Fibroblast of pulmonary artery (primary cell): ENCODE measurements around the gene HBA1.
"Not testable (repeated sequence)": the region's sequence is repeated elsewhere in the genome, so short reads cannot be mapped to it uniquely, and the experiment has no call there.

Source experiments
- DNase-seq: peaks from one replicate; pipeline ENCODE4 v3.0.0-alpha.2; 2010; ENCODE audit warnings: low read depth
- H3K4me3 ChIP-seq: replicated peaks from 2 replicates; pipeline ENCODE4 v1.5.1; 2011; ENCODE audit warnings: low read depth, mild to moderate bottlenecking, control low read depth, low read length, moderate library complexity
- CTCF ChIP-seq: IDR thresholded peaks from 2 replicates; pipeline ENCODE4 v1.5.1; 2011; ENCODE audit warnings: mild to moderate bottlenecking, control low read depth, low read length, inconsistent platforms; ENCODE audit errors: missing control alignments

HBA1 gene

GRCh38 chr16:176477-177382, at the start of gene HBA1:
TSS of gene HBA1 (plus strand) at chr16:176680. CDS start at chr16:176717, 37 bp downstream.
- not testable (repeated sequence) for DNase-seq, H3K4me3 ChIP-seq

GRCh38 chr16:129075-129474, 47.4 kb upstream of the HBA1 start:
- DNase-seq, result no peak
- no peak for TF ChIP-seq CTCF
- H3K4me3 ChIP-seq, result no peak overlapping the region

- no peak for TF ChIP-seq CTCF
Observed at GRCh38 chr16:130533-131173, 45.8 kb upstream of the HBA1 start.

GRCh38 chr16:132120-132519, 44.4 kb upstream of the HBA1 start:
- no peak for TF ChIP-seq CTCF

More at GRCh38 chr16:130533-131173, 45.8 kb upstream of the HBA1 start:
- DNase-seq, result no peak
- no peak overlapping the region for H3K4me3 ChIP-seq

GRCh38 chr16:133716-134115, 42.8 kb upstream of the HBA1 start:
- no peak for TF ChIP-seq CTCF
- no peak for DNase-seq
- no peak overlapping the region for H3K4me3 ChIP-seq

More at GRCh38 chr16:132120-132519, 44.4 kb upstream of the HBA1 start:
- DNase-seq, result no peak
- H3K4me3 ChIP-seq, result no peak overlapping the region

- no peak for TF ChIP-seq CTCF
Observed at GRCh38 chr16:138049-138417, 38.4 kb upstream of the HBA1 start.

GRCh38 chr16:140175-140857, 36.2 kb upstream of the HBA1 start:
- H3K4me3 ChIP-seq, result no peak overlapping the region
- DNase-seq, result no peak
- no peak for TF ChIP-seq CTCF

More at GRCh38 chr16:138049-138417, 38.4 kb upstream of the HBA1 start:
- H3K4me3 ChIP-seq, result peak overlapping the region; percentile 76
- no peak for DNase-seq
